ENCODE data around the gene ANO1.

ANO1 gene

GRCh38 chr11:70226183-70226582 is 148.1 kb downstream of the ANO1 start:
- no peak for DNase-seq

- DNase-seq: no peak
Measured at GRCh38 chr11:70226967-70227366, 148.8 kb downstream of the ANO1 start.

GRCh38 chr11:70229737-70230136 is 151.6 kb downstream of the ANO1 start:
- no peak for DNase-seq

- no peak for DNase-seq
Measured at GRCh38 chr11:70230151-70230839, 152.2 kb downstream of the ANO1 start.

- DNase-seq: no peak
Measured at GRCh38 chr11:70230840-70231710, 153.0 kb downstream of the ANO1 start.

- no peak for DNase-seq
Measured at GRCh38 chr11:70233034-70233433, 154.9 kb downstream of the ANO1 start.

GRCh38 chr11:70233511-70233934 is 155.4 kb downstream of the ANO1 start:
- DNase-seq: no peak

GRCh38 chr11:70233962-70234361 is 155.8 kb downstream of the ANO1 start:
- no peak for DNase-seq

All from stimulated activated CD4-positive, alpha-beta T cell treated with anti-CD3 and anti-CD28 coated beads, Interleukin-15, amount 100 ng/mL, for 24 hours (primary cell).